Glutamatergic neuron (in vitro differentiated cells): ENCODE data around the gene CYP46A1. TPM values are rescaled to one million over a fixed set of nuclear protein-coding genes. Genes with fewer than 3 reads are reported as not detected.

ENCODE experiments used
- DNase-seq: peaks from one replicate; pipeline ENCODE4 v3.0.0; 2022
- H3K27ac Mint-ChIP-seq: one replicate; pipeline ENCODE4 v1.8.0; 2020; ENCODE audit warnings: mild to moderate bottlenecking, mixed read lengths, inconsistent platforms; ENCODE audit not compliant: unreplicated experiment
- H3K27me3 Mint-ChIP-seq: one replicate; pipeline ENCODE4 v1.8.0; 2020; ENCODE audit warnings: mild to moderate bottlenecking, moderate library complexity, mixed read lengths, inconsistent platforms; ENCODE audit not compliant: unreplicated experiment
- H3K36me3 Mint-ChIP-seq: one replicate; pipeline ENCODE4 v1.8.0; 2020; ENCODE audit warnings: mild to moderate bottlenecking, mixed read lengths, inconsistent platforms; ENCODE audit not compliant: unreplicated experiment
- H3K4me1 Mint-ChIP-seq: one replicate; pipeline ENCODE4 v1.8.0; 2020; ENCODE audit warnings: mild to moderate bottlenecking, low read depth, mixed read lengths, inconsistent platforms; ENCODE audit not compliant: unreplicated experiment
- H3K4me3 Mint-ChIP-seq: one replicate; pipeline ENCODE4 v1.8.0; 2020; ENCODE audit warnings: mild to moderate bottlenecking, mixed read lengths, inconsistent platforms; ENCODE audit not compliant: unreplicated experiment
- H3K9me3 Mint-ChIP-seq: one replicate; pipeline ENCODE4 v1.8.0; 2020; ENCODE audit warnings: mild to moderate bottlenecking, moderate library complexity, mixed read lengths, inconsistent platforms; ENCODE audit not compliant: unreplicated experiment
- total RNA-seq: library from RNA; stranded (reverse); fragmentation: NEBNext Ultra II Directional; extraction: Animal tissue kit (Norgen Biotek cat#: 25700); gene quantifications from one replicate; pipeline ENCODE4 v1.2.1, GENCODE V29; 2021; ENCODE audit not compliant: unreplicated experiment
- TF ChIP-seq, protein P1 (sequence below): fragments of 200-600 bp; sonication (generic); IDR thresholded peaks from one replicate; pipeline ENCODE4 v1.5.0; 2021; ENCODE audit not compliant: partially characterized antibody, unreplicated experiment

The CYP46A1 gene
- total RNA-seq, 1 donor from 2014 or later, result 2.1 TPM

DNA sequence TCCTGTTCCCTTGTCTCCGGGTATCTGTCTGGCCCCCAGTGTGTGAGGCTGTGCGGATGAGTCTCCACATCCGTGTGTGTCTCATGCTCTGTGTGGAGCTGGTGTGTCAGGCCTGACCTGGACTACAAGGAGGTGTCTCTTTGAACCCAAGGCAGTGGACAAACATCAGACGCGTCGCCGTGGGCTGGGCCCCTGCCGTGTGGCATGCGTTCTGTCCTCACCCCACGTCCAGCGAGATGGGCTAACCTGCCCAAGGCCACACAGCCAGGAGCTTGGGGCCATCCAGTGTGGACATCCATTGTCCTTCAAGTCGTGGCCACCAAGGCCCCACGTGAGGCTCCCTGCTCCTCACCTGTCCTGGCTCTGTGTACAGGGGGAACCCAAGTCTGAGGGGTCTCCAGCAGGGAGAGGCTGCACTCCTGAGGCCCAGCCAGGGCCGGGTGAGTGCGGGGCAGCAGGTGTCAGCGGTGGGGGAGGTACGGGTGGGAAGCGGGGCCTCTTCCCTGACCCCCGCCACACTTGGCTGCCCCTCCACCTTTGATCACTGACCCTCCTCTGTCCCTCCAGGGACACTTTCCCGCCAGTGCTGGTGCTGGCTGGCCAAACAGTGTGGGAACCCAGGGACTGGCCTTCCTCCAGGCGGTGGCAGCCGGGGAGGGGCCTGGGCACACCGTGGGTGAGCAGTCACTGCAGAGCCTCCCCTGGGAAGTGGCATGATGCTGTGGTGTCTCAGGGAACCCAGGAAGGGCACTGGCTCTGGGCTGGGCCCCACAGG is 48.5 kb downstream of the CYP46A1 start:
- H3K27ac Mint-ChIP-seq, result no peak overlapping the region
- TF ChIP-seq, protein P1, sequence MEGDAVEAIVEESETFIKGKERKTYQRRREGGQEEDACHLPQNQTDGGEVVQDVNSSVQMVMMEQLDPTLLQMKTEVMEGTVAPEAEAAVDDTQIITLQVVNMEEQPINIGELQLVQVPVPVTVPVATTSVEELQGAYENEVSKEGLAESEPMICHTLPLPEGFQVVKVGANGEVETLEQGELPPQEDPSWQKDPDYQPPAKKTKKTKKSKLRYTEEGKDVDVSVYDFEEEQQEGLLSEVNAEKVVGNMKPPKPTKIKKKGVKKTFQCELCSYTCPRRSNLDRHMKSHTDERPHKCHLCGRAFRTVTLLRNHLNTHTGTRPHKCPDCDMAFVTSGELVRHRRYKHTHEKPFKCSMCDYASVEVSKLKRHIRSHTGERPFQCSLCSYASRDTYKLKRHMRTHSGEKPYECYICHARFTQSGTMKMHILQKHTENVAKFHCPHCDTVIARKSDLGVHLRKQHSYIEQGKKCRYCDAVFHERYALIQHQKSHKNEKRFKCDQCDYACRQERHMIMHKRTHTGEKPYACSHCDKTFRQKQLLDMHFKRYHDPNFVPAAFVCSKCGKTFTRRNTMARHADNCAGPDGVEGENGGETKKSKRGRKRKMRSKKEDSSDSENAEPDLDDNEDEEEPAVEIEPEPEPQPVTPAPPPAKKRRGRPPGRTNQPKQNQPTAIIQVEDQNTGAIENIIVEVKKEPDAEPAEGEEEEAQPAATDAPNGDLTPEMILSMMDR, result no peak
- H3K9me3 Mint-ChIP-seq, result peaks cover 2% of the 10 kb centered on the region
- DNase-seq, result peak; percentile 13
- H3K36me3 Mint-ChIP-seq, result no peaks in the 10 kb centered on the region
- no peaks in the 10 kb centered on the region for H3K4me1 Mint-ChIP-seq
- peak overlapping the region; percentile 24 for H3K4me3 Mint-ChIP-seq
- H3K27me3 Mint-ChIP-seq, result peaks cover 9% of the 10 kb centered on the region

DNA sequence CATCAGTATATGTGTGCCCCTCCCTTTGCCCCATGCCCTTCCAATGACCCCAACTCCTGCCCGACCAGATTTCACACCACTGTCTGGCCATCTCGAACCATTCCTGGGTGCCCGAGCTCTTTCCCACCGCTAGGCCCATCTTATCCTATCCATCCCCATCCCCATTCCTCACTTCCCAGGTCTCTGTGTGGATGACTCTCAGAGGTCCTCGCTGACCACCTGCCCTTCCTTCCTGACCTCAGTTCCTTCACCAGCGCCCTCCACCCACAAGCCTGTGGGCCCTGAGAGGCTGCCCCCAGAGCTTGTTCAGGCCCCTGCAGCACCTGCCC is 49.1 kb downstream of the CYP46A1 start:
- TF ChIP-seq, protein P1, result no peak
- Mint-ChIP-seq H3K4me1 (no peaks in the 10 kb centered on the region), H3K9me3 (peaks cover 2% of the 10 kb centered on the region), H3K27ac (no peak overlapping the region), H3K27me3 (peaks cover 9% of the 10 kb centered on the region), H3K36me3 (no peaks in the 10 kb centered on the region), H3K4me3 (no peak overlapping the region)
- DNase-seq, result no peak

DNA sequence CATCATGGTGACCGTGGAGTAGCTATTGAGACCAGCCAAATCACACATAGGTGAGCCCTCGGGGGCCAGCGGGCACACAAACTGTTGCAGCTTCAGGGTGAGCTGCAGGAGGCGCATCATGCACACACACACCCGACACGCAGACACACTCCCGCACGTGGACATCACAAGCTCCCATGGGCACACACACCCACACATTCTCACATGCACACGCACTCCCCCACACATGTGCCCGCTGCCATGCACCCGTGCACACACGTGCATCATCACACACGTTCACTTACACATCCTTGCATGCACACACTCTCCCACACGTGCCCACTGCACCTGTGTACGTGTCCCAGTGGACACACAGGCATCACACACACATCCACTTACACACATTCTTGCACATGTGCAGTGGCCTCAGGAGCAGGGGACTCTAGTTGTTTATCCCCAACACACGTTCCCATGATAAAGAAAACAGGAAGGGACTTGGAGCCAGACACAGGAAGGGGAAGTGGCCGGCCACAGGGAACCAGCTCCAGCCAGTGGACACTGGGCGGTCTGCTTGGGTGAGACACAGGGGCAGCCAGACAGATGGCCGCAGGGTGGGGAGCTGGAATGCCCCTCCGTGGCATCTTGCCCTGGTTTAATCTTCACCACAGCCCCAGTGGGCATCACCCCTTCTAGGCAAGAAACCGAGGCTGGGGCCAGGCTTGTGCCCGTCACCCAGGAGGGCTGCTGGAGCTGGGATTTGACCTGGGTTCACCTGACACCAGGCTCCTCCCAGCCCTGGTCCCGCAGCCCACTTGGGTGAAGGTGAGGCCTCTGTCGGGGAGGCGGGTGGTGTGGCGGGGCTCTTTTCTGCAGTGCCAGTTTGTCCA is 49.7 kb downstream of the CYP46A1 start:
- peak; percentile 19 for DNase-seq
- H3K9me3 Mint-ChIP-seq, result peaks cover 2% of the 10 kb centered on the region
- H3K27ac Mint-ChIP-seq, result no peak overlapping the region
- TF ChIP-seq, protein P1, result no peak
- no peaks in the 10 kb centered on the region for H3K36me3 Mint-ChIP-seq
- H3K27me3 Mint-ChIP-seq, result peaks cover 9% of the 10 kb centered on the region
- no peak overlapping the region for H3K4me3 Mint-ChIP-seq
- H3K4me1 Mint-ChIP-seq, result no peaks in the 10 kb centered on the region

DNA sequence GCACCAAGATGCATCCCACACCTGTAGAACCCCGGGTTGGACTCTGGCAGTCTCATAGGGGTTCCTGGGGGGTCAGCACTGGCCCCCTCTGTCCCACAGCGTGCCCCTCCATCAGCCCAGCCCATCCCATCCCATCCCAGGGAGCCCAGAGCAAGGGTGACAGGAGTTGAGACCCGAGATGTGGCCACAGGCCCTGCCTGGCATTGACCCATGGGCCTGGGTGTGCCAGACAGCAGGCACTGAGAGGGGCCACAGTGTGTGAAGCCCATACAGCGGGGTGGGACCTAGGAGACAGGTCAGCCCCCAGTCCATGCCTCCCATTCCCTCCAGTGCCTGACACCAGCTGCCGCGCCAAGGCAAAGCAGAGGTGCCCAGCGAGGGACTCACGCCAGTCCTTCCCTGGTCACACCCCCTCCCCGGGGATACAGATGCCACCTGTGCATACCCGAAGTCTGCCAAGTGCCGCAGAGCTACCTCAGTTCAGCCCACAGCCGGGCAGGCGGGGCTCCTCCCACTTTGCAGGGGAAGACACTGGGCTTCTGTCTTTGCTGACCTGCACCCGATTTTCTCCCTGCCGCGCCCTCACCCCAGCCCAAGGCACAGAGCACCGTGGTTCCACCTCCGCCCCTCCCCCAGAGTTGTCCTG is 50.4 kb downstream of the CYP46A1 start:
- Mint-ChIP-seq H3K4me1 (peaks cover 1% of the 10 kb centered on the region), H3K4me3 (no peak overlapping the region), H3K27ac (no peak overlapping the region), H3K36me3 (no peaks in the 10 kb centered on the region), H3K9me3 (no peaks in the 10 kb centered on the region), H3K27me3 (peaks cover 9% of the 10 kb centered on the region)
- TF ChIP-seq, protein P1, result no peak
- peak; percentile 13 for DNase-seq
